Mucosa of stomach (tissue), 1 donor: ENCODE results near the gene MMP14.
"Not testable (repeated sequence)": the region's sequence is repeated elsewhere in the genome, so short reads cannot be mapped to it uniquely, and the experiment has no call there.

Experiments used
- H3K27me3 ChIP-seq: one replicate; pipeline ENCODE4 v1.7.0; 2013; ENCODE audit warnings: mild to moderate bottlenecking, low read length; ENCODE audit not compliant: control insufficient read depth, insufficient read depth
- H3K36me3 ChIP-seq: one replicate; pipeline ENCODE4 v1.7.0; 2013; ENCODE audit warnings: low read length; ENCODE audit not compliant: control insufficient read depth, insufficient read depth
- H3K4me1 ChIP-seq: one replicate; pipeline ENCODE4 v1.7.0; 2013; ENCODE audit warnings: mild to moderate bottlenecking, low read length; ENCODE audit not compliant: control insufficient read depth, insufficient read depth
- H3K4me3 ChIP-seq: one replicate; pipeline ENCODE4 v1.7.0; 2013; ENCODE audit warnings: low read length
- H3K9ac ChIP-seq: one replicate; pipeline ENCODE4 v1.7.0; 2013; ENCODE audit warnings: mild to moderate bottlenecking, low read length, moderate library complexity
- H3K9me3 ChIP-seq: one replicate; pipeline ENCODE4 v1.7.0; 2013; ENCODE audit warnings: mild to moderate bottlenecking, low read length, moderate library complexity; ENCODE audit not compliant: control insufficient read depth
- donor health status: Pancreatic carcinoma.

MMP14 gene

GRCh38 chr14:22856428-22856827, 20.0 kb downstream of the MMP14 start:
- no peaks in the 10 kb centered on the region for H3K27me3 ChIP-seq
- no peaks in the 10 kb centered on the region for H3K9me3 ChIP-seq
- no peak overlapping the region for H3K9ac ChIP-seq
- H3K4me1 ChIP-seq = peaks cover 28% of the 10 kb centered on the region
- no peaks in the 10 kb centered on the region for H3K36me3 ChIP-seq
- no peak overlapping the region for H3K4me3 ChIP-seq

GRCh38 chr14:22860377-22860776, 24.0 kb downstream of the MMP14 start:
- not testable (repeated sequence) for H3K9me3 ChIP-seq, H3K27me3 ChIP-seq

GRCh38 chr14:22861651-22862050, 25.3 kb downstream of the MMP14 start:
- Histone ChIP-seq H3K9ac (no peak overlapping the region), H3K4me1 (no peaks in the 10 kb centered on the region), H3K4me3 (no peak overlapping the region), H3K36me3 (no peaks in the 10 kb centered on the region), H3K27me3 (no peaks in the 10 kb centered on the region), H3K9me3 (no peaks in the 10 kb centered on the region)

More at GRCh38 chr14:22860377-22860776, 24.0 kb downstream of the MMP14 start:
- not testable (repeated sequence) for H3K4me1 ChIP-seq, H3K9ac ChIP-seq, H3K4me3 ChIP-seq, H3K36me3 ChIP-seq

GRCh38 chr14:22864979-22865378, 28.6 kb downstream of the MMP14 start:
- Histone ChIP-seq H3K9me3 (no peaks in the 10 kb centered on the region), H3K36me3 (no peaks in the 10 kb centered on the region), H3K4me3 (no peak overlapping the region), H3K4me1 (no peaks in the 10 kb centered on the region), H3K27me3 (no peaks in the 10 kb centered on the region), H3K9ac (no peak overlapping the region)

GRCh38 chr14:22865424-22866405, 29.3 kb downstream of the MMP14 start:
- H3K36me3 ChIP-seq = no peaks in the 10 kb centered on the region
- H3K9me3 ChIP-seq = no peaks in the 10 kb centered on the region
- no peaks in the 10 kb centered on the region for H3K27me3 ChIP-seq
- no peak overlapping the region for H3K4me3 ChIP-seq
- peaks cover 7% of the 10 kb centered on the region for H3K4me1 ChIP-seq
- H3K9ac ChIP-seq = no peak overlapping the region

GRCh38 chr14:22866874-22867273, 30.5 kb downstream of the MMP14 start:
- H3K27me3 ChIP-seq = no peaks in the 10 kb centered on the region
- H3K4me1 ChIP-seq = peaks cover 7% of the 10 kb centered on the region
- no peaks in the 10 kb centered on the region for H3K36me3 ChIP-seq
- H3K9me3 ChIP-seq = no peaks in the 10 kb centered on the region
- no peak overlapping the region for H3K4me3 ChIP-seq
- no peak overlapping the region for H3K9ac ChIP-seq

- Histone ChIP-seq H3K27me3 (no peaks in the 10 kb centered on the region), H3K4me1 (peaks cover 21% of the 10 kb centered on the region), H3K4me3 (peak overlapping the region; percentile 60), H3K9ac (peak overlapping the region; percentile 99), H3K9me3 (no peaks in the 10 kb centered on the region), H3K36me3 (peaks cover 17% of the 10 kb centered on the region)
These were observed 34.4 kb downstream of the MMP14 start for GRCh38 chr14:22870811-22871223.

- peaks cover 21% of the 10 kb centered on the region for H3K4me1 ChIP-seq
These were observed 35.0 kb downstream of the MMP14 start, which contains the start of gene LRP10 for GRCh38 chr14:22871224-22872032. LRP10 (plus strand) TSS chr14:22871740; CDS start chr14:22872304, 564 bp downstream.

GRCh38 chr14:22872033-22872832, 35.8 kb downstream of the MMP14 start:
- H3K4me3 ChIP-seq = peak overlapping the region; percentile 60
- peaks cover 31% of the 10 kb centered on the region for H3K36me3 ChIP-seq
- H3K9ac ChIP-seq = peak overlapping the region; percentile 99
- H3K4me1 ChIP-seq = peaks cover 21% of the 10 kb centered on the region
- no peaks in the 10 kb centered on the region for H3K27me3 ChIP-seq
- H3K9me3 ChIP-seq = no peaks in the 10 kb centered on the region

More at GRCh38 chr14:22871224-22872032, 35.0 kb downstream of the MMP14 start, which contains the start of gene LRP10:
- Histone ChIP-seq H3K27me3 (no peaks in the 10 kb centered on the region), H3K4me3 (peak within 1 kb of the TSS; percentile 60), H3K36me3 (peaks cover 23% of the 10 kb centered on the region), H3K9me3 (no peaks in the 10 kb centered on the region), H3K9ac (peak within 1 kb of the TSS; percentile 99)

- Histone ChIP-seq H3K9me3 (no peaks in the 10 kb centered on the region), H3K36me3 (peaks cover 39% of the 10 kb centered on the region), H3K9ac (peak overlapping the region; percentile 99), H3K27me3 (no peaks in the 10 kb centered on the region), H3K4me1 (peaks cover 21% of the 10 kb centered on the region), H3K4me3 (peak overlapping the region; percentile 60)
These were observed 36.6 kb downstream of the MMP14 start for GRCh38 chr14:22872833-22873520.
